GM12864 (cell line): ENCODE measurements around the gene OR52B6.

Experiments
- DNase-seq: peaks from one replicate; pipeline ENCODE4 v3.0.0-alpha.2; 2011; ENCODE audit warnings: low read depth
- H3K4me3 ChIP-seq: 2 replicates; pipeline ENCODE4 v1.5.1; 2011; ENCODE audit warnings: mild to moderate bottlenecking, low read depth, low read length, control low read depth
- TF ChIP-seq, protein P1 (sequence below): IDR thresholded peaks from 2 replicates; pipeline ENCODE4 v1.5.1; 2011; ENCODE audit warnings: low read depth, mild to moderate bottlenecking, moderate library complexity, low read length, control low read depth, inconsistent platforms; ENCODE audit errors: missing control alignments

OR52B6 gene, protein sequence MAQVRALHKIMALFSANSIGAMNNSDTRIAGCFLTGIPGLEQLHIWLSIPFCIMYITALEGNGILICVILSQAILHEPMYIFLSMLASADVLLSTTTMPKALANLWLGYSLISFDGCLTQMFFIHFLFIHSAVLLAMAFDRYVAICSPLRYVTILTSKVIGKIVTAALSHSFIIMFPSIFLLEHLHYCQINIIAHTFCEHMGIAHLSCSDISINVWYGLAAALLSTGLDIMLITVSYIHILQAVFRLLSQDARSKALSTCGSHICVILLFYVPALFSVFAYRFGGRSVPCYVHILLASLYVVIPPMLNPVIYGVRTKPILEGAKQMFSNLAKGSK

DNA sequence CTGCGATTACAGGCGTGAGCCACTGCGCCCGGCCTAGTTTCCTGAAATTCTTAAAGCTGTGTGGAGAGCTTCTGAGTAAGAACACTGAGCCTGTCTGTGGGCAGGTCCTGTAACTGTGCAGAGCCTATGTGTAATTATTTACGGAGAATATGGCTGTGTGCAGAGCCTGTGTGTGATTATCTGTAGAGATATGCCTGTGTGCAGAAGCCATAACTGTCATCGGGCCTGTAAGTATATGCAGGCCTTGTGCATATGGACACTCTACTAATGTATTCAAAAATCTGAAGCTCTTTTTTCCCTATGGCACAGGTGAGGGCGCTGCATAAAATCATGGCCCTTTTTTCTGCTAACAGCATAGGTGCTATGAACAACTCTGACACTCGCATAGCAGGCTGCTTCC is at the start of gene OR52B6:
OR52B6 (plus strand) TSS at position 301 of the 400 bp plus-strand sequence; CDS start at position 301, 0 bp downstream.
- H3K4me3 ChIP-seq: no peak within 1 kb of the TSS
- TF ChIP-seq, protein P1, sequence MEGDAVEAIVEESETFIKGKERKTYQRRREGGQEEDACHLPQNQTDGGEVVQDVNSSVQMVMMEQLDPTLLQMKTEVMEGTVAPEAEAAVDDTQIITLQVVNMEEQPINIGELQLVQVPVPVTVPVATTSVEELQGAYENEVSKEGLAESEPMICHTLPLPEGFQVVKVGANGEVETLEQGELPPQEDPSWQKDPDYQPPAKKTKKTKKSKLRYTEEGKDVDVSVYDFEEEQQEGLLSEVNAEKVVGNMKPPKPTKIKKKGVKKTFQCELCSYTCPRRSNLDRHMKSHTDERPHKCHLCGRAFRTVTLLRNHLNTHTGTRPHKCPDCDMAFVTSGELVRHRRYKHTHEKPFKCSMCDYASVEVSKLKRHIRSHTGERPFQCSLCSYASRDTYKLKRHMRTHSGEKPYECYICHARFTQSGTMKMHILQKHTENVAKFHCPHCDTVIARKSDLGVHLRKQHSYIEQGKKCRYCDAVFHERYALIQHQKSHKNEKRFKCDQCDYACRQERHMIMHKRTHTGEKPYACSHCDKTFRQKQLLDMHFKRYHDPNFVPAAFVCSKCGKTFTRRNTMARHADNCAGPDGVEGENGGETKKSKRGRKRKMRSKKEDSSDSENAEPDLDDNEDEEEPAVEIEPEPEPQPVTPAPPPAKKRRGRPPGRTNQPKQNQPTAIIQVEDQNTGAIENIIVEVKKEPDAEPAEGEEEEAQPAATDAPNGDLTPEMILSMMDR: no peak
- no peak for DNase-seq

DNA sequence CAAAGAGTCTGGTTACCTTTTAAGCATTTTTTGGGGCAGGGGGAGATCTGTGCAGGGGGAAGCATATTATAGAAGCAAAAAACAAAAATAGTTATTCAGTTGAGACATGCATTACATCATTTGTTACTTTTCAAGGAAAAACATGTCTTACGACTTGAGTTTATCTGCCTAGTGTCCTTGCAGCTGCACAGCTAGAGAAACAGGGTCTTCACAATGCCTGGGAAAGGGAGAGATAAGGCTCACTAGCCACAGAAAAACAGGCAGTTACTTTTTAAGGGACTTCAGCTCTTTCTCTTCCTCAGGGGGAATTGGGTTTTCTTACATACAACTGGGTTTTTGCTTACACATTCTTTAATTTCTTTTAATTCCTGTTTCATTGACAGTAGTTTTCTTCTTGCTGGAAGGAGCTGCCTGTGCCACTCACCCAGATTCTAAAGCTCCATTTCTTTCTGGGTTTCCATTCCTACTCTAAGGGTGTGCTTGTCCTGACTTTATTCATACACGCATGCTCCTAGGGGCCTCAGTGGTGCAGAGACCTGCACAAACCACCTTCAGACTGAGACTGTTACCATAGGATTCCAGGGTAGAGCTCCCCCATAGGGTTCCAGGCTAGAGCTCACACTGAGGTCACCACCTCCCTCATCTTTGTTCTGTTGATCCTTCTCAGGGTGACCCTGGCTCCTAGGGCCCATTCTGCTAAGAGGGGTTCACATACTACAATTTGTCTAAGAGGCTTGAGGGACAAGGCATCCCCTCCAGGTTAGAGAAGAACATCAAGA is 49.4 kb upstream of the OR52B6 start:
- DNase-seq: no peak
- TF ChIP-seq, protein P1: no peak
- H3K4me3 ChIP-seq: no peak overlapping the region

DNA sequence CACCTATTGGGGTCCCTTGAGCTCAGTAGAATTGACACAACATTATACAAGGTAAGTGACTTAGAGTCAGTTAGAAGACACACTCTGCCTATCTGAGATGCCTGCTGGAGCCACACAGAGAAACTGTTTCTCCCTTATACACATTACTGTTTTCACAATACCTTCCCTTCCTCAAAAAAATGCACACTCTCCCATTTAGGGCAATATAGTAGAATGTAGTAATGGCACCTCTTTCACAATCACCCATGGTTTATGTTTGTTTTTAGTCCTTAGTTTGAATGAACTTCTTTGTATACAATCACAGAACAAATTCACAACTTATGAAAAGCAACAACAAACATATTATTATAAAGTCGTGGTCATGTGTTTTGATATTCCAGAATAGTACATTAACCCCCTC is 46.6 kb upstream of the OR52B6 start:
- TF ChIP-seq, protein P1: no peak
- DNase-seq: no peak
- no peak overlapping the region for H3K4me3 ChIP-seq

DNA sequence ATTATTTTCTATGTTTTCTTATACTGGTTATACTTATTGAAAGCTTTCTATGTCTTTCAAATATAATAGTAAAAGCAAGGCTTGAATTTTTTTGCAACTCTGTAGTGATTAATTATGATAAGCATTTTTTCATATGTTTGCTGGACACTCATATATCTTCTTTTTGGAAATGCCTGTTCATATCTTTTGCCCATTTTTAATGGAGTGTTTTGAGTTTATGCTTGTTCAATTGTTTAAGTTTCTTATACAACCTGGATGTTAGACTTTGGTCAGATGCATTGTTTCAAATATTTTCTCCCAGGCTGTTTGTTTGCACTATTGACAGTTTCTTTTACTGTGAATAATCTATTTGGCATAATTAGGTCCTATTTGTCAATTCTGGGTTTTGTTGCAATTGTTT is 44.2 kb upstream of the OR52B6 start:
- no peak for DNase-seq
- TF ChIP-seq, protein P1: no peak

DNA sequence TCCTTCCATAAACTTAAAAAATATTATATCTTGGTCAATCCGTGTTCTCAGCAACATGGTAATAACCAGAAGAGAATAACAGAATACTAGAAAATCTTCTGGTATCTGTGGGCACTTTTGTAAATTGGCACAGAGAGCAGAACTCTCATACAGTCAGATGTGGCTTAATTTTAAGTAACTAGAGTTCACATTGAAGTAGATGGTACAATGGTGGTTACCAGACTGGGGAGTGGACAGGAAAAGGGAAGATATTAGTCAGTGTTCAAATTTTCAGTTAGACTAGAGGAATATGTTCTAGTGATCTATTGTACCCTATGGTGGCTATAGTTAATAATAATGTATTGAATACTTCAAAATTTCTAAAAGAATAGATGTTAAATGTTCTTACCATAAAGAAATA is 39.2 kb upstream of the OR52B6 start:
- no peak overlapping the region for H3K4me3 ChIP-seq
- no peak for DNase-seq
- TF ChIP-seq, protein P1: no peak

More for the DNA sequence above, 44.2 kb upstream of the OR52B6 start:
- H3K4me3 ChIP-seq: no peak overlapping the region

DNA sequence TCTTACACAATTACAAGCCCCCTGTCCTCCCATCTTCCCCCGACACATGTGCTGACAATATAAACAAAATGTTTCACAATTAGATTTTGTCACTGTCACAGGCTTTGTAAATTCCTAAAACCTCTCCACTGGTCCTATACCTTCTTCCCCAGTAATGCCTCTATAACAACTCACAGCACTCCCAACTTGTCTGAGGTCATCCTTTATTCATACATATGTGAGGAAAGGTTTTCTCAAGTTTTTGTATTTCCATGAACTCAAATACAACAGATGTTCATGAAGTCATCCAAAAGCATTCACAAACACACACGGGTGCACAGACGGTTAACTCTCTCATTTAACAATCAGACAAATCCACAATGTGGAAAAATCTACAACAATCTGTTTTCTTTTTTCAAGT is 34.2 kb upstream of the OR52B6 start:
- H3K4me3 ChIP-seq: no peak overlapping the region
- no peak for DNase-seq
- TF ChIP-seq, protein P1: no peak
